Transverse colon (tissue), 4 donors: Measurements from ENCODE around the gene AGAP1. TPM values are rescaled to one million over a fixed set of nuclear protein-coding genes. Genes with fewer than 3 reads are reported as not detected.

Experiments
- DNase-seq: peaks from one replicate; pipeline ENCODE4 v3.0.0-alpha.2; 2019
- H3K27ac ChIP-seq, 4 donors: fragments of 200-600 bp; sonication (generic); 2 replicates each; pipeline ENCODE4 v1.5.1; 2016 to 2018; ENCODE audit warnings: inconsistent platforms in 4 of 4
- H3K27me3 ChIP-seq: fragments of 200-600 bp; sonication (generic); 2 replicates; pipeline ENCODE4 v1.5.1; 2017; ENCODE audit warnings: inconsistent platforms
- H3K36me3 ChIP-seq, 4 donors: fragments of 200-600 bp; sonication (generic); 2 replicates each; pipeline ENCODE4 v1.5.1; 2017 to 2019; ENCODE audit warnings: inconsistent platforms in 4 of 4
- H3K4me1 ChIP-seq, 4 donors: fragments of 200-600 bp; sonication (generic); 2 replicates each; pipeline ENCODE4 v1.5.1; 2017 to 2020; ENCODE audit warnings: inconsistent platforms in 4 of 4
- H3K4me3 ChIP-seq, 4 donors: fragments of 200-600 bp; sonication (generic); 1 replicate in 1 of 4; 2 replicates in 3 of 4; pipeline versions ENCODE4 v1.5.1 to v1.6.1; 2017 to 2019; ENCODE audit warnings: inconsistent platforms in 4 of 4
- H3K9me3 ChIP-seq, 2 donors: fragments of 200-600 bp; sonication (generic); 2 replicates each; pipeline ENCODE4 v1.5.1; 2017 to 2019; ENCODE audit warnings: inconsistent platforms in 2 of 2
- EP300 ChIP-seq: sonication (generic); formaldehyde crosslinking; IDR thresholded peaks from one replicate; pipeline ENCODE4 v1.6.1; 2017; ENCODE audit warnings: antibody characterized with exemption, low read depth
- POLR2A ChIP-seq: fragments of 450-650 bp; IDR thresholded peaks from one replicate; pipeline ENCODE4 v1.6.1; 2016; ENCODE audit warnings: antibody characterized with exemption, mild to moderate bottlenecking, moderate library complexity
- POLR2AphosphoS5 ChIP-seq, 3 donors: sonication (generic); formaldehyde crosslinking; IDR thresholded peaks; one replicate each; pipeline ENCODE4 v1.6.1; 2016; ENCODE audit warnings: antibody characterized with exemption in 3 of 3
- WGBS, 2 donors: methylation state at CpG; one replicate each; pipeline ENCODE4 v1.1.5; 2018; ENCODE audit warnings: low coverage in 1 of 2; 5-methylcytosine and 5-hydroxymethylcytosine counted together
- in situ Hi-C, 4 donors: fragments of 200-750 bp; cut with MboI; loops; one replicate each; pipeline versions ENCODE4 v1.15.0 to v1.15.1; 2017; ENCODE audit warnings: low sequenced_read_pairs in 3 of 4, low pct_ligation_motif_present in 1 of 4, low pct_unique_long_range_greater_than_20kb in 1 of 4
- intact Hi-C: fragments of 100-400 bp; cut with DNase I; formaldehyde crosslinking; loops from one replicate; pipeline ENCODE4 v1.15.1; 2023; ENCODE audit warnings: low total_unique reads
- total RNA-seq, 4 donors: library from RNA; depleted of rRNA; stranded (reverse); fragments of >200 nt; gene quantifications; one replicate each; pipeline ENCODE4 v1.1.0, GENCODE V29; 2016
- TF ChIP-seq, protein P1 (sequence below), 5 experiments: fragments of 200-600 bp in 3 of 5; fragments of 450-650 bp in 2 of 5; sonication (generic) in 3 of 5; IDR thresholded peaks; 1 replicate in 2 of 5; 2 replicates in 3 of 5; pipeline ENCODE4 v1.5.1; 2016 to 2017; ENCODE audit warnings: antibody characterized with exemption in 5 of 5, inconsistent platforms in 3 of 5, mild to moderate bottlenecking in 2 of 5, moderate library complexity in 1 of 5

Gene AGAP1
- total RNA-seq, 4 donors from 2014 or later, result 56.1 to 96.9 (median 71.2) TPM

- no peaks in the 10 kb centered on the region for H3K27me3 ChIP-seq
- in situ Hi-C loops (no loop called here), intact Hi-C loops (no loop called here)
- H3K4me3 ChIP-seq, result no peak overlapping the region
- WGBS, 2 donors, result 97 to 100% methylated on average over 2 to 13 of the region's 13 CpGs
- DNase-seq, result no peak
- no peak for TF ChIP-seq POLR2A
- TF ChIP-seq, protein P1, sequence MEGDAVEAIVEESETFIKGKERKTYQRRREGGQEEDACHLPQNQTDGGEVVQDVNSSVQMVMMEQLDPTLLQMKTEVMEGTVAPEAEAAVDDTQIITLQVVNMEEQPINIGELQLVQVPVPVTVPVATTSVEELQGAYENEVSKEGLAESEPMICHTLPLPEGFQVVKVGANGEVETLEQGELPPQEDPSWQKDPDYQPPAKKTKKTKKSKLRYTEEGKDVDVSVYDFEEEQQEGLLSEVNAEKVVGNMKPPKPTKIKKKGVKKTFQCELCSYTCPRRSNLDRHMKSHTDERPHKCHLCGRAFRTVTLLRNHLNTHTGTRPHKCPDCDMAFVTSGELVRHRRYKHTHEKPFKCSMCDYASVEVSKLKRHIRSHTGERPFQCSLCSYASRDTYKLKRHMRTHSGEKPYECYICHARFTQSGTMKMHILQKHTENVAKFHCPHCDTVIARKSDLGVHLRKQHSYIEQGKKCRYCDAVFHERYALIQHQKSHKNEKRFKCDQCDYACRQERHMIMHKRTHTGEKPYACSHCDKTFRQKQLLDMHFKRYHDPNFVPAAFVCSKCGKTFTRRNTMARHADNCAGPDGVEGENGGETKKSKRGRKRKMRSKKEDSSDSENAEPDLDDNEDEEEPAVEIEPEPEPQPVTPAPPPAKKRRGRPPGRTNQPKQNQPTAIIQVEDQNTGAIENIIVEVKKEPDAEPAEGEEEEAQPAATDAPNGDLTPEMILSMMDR (IDR thresholded peaks at IDR 0.05), result no peak
- TF ChIP-seq EP300, result no peak
- TF ChIP-seq POLR2AphosphoS5 (IDR thresholded peaks at IDR 0.05), result no peak
- H3K36me3 ChIP-seq, result no peaks in the 10 kb centered on the region
- no peak overlapping the region for H3K27ac ChIP-seq
- H3K9me3 ChIP-seq, result no peaks in the 10 kb centered on the region
- H3K4me1 ChIP-seq, result no peaks in the 10 kb centered on the region
Measured at GRCh38 chr2:235954888-235955480, 461.1 kb downstream of the AGAP1 start.

DNA sequence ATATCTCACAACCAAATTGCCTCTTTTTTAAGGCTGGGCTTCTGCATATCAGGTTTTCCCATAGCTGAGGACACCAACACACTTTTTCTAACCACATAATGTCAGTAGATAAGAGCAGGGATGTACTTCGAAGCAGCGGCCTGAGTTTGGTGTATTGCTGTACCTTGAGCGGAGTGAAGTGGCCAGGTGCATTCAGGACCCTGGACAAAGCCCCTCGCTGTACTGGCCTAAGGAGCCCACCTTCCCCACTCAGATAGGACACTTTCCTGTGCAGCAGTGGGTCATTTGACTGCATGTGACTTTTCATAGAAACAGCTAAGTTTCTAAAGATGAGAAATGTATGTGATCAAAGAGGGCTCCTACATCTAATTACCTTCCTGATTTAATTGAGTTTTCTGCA lies 461.8 kb downstream of the AGAP1 start:
- H3K27ac ChIP-seq, result no peak overlapping the region
- H3K4me3 ChIP-seq, result no peak overlapping the region
- H3K4me1 ChIP-seq, result no peaks in the 10 kb centered on the region
- no peaks in the 10 kb centered on the region for H3K36me3 ChIP-seq
- no peaks in the 10 kb centered on the region for H3K9me3 ChIP-seq
- H3K27me3 ChIP-seq, result no peaks in the 10 kb centered on the region
- in situ Hi-C loops, result no loop called here
- intact Hi-C loops, result no loop called here
- TF ChIP-seq POLR2AphosphoS5 (IDR thresholded peaks at IDR 0.05) (no peak), POLR2A (no peak), EP300 (no peak)
- TF ChIP-seq, protein P1 (IDR thresholded peaks at IDR 0.05), result no peak
- no peak for DNase-seq
- 85% methylated on average over 4 of the region's 4 CpGs; no CpG with 5 or more reads in 1 of the 2 donors for WGBS, 2 donors

DNA sequence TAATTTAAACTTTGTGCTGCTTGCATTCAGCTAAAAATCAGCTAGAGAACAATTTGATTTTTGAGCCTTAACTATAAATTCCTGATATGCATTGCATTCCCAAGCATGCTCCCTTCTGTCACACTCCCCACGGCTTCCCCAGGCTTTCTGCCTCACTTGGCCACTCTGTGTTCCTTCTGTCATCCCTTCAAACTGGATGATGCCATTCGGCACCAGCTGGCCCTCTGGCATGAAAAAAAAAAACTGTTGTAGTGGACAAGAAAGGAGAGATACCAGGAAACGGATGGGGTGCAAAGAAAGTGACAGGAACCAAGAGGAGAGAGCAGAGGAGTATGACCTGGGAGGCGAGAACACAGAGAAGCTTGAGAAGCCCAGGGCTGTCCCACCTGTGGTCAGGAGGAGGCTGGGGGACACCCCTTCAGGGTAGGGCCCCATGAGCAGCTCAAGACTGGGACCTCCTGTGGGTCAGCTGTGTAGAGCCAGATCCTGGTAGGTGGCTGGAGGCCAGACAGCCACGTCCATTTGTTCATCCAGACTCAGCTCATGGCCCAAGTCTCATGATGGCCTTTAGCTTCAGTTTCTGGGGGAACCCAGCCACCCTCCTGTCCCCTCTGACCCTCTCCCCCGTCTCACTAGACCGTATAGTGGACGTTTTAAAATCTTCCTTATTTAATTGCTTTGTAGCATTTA lies 462.6 kb downstream of the AGAP1 start:
- Histone ChIP-seq H3K27me3 (no peaks in the 10 kb centered on the region), H3K36me3 (no peaks in the 10 kb centered on the region), H3K4me3 (no peak overlapping the region), H3K9me3 (no peaks in the 10 kb centered on the region), H3K4me1 (no peaks in the 10 kb centered on the region), H3K27ac (no peak overlapping the region)
- WGBS, 2 donors, result 84 to 92% methylated on average over 7 to 8 of the region's 8 CpGs
- DNase-seq, result no peak
- TF ChIP-seq, protein P1 (IDR thresholded peaks at IDR 0.05), result no peak
- TF ChIP-seq POLR2AphosphoS5 (IDR thresholded peaks at IDR 0.05) (no peak), EP300 (no peak), POLR2A (no peak)
- intact Hi-C loops (no loop called here), in situ Hi-C loops (no loop called here)

GRCh38 chr2:235957251-235957650 lies 463.4 kb downstream of the AGAP1 start:
- TF ChIP-seq, protein P1 (IDR thresholded peaks at IDR 0.05), result no peak
- no peak for TF ChIP-seq EP300
- TF ChIP-seq POLR2A, result no peak
- H3K4me3 ChIP-seq, result no peak overlapping the region
- H3K27me3 ChIP-seq, result no peaks in the 10 kb centered on the region
- H3K4me1 ChIP-seq, result no peaks in the 10 kb centered on the region
- in situ Hi-C loops, result no loop called here
- DNase-seq, result no peak
- H3K36me3 ChIP-seq, result no peaks in the 10 kb centered on the region
- H3K9me3 ChIP-seq, result no peaks in the 10 kb centered on the region
- no peak overlapping the region for H3K27ac ChIP-seq
- WGBS, 2 donors, result 88 to 90% methylated on average over 8 to 9 of the region's 9 CpGs
- intact Hi-C loops, result no loop called here
